Loucy (cell line): ENCODE measurements around the gene SELENOO.

Experiments used
- EZH2phosphoT487 ChIP-seq: fragments of 200-600 bp; IDR thresholded peaks from 2 replicates; pipeline ENCODE4 v1.6.1; 2018; ENCODE audit warnings: antibody characterized with exemption, mild to moderate bottlenecking, moderate library complexity, borderline replicate concordance
- TF ChIP-seq, protein P1 (sequence below): fragments of 200-600 bp; sonication (generic); conservative IDR thresholded peaks from 2 replicates; pipeline ENCODE4 v1.5.1; 2014; ENCODE audit warnings: mild to moderate bottlenecking, antibody characterized with exemption, low read length

DNA sequence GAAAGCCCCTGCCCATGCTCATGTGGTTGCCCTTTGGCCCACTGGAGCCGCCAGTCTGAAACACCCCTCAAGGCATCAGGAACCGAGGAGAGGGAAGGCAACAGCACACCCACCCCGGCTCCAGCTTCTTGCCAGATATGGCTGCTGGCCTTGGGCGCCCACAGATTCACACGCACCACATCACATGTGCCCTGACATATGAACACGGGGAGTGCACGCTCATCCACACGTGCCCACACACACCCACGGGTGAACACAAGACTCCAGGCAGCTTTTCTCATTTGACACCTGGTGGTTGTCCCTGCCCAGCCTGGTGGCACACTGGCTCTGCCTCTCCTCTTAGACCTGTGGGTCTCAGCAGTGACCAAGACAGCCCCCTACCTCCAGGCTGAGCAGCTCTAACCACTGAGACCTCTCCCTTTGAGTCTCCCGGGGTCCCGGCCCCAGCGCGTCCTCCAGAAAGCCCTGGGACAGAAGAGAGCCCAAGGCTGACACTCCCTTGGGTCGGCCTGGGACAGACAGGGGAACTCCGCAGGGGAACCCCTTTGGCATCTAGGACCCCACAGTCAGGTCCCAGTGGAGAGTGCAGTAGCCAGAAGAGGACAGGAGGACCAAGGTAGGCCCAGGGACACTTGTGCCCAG is 63.4 kb downstream of the SELENOO start:
- TF ChIP-seq, protein P1, sequence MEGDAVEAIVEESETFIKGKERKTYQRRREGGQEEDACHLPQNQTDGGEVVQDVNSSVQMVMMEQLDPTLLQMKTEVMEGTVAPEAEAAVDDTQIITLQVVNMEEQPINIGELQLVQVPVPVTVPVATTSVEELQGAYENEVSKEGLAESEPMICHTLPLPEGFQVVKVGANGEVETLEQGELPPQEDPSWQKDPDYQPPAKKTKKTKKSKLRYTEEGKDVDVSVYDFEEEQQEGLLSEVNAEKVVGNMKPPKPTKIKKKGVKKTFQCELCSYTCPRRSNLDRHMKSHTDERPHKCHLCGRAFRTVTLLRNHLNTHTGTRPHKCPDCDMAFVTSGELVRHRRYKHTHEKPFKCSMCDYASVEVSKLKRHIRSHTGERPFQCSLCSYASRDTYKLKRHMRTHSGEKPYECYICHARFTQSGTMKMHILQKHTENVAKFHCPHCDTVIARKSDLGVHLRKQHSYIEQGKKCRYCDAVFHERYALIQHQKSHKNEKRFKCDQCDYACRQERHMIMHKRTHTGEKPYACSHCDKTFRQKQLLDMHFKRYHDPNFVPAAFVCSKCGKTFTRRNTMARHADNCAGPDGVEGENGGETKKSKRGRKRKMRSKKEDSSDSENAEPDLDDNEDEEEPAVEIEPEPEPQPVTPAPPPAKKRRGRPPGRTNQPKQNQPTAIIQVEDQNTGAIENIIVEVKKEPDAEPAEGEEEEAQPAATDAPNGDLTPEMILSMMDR, result no peak
- no peak for TF ChIP-seq EZH2phosphoT487
